H1 (cell line): ENCODE data around the gene ERP44. TPM values are rescaled to one million over a fixed set of nuclear protein-coding genes. Genes with fewer than 3 reads are reported as not detected.

ENCODE experiments used
- CTCF ChIA-PET: fragments of 300-600 bp; sonication (Branson Sonifier 250); formaldehyde crosslinking; loops from one replicate; lab custom pipeline; 2021; ENCODE audit not compliant: partially characterized antibody; lab: Charles Lee
- POLR2A ChIA-PET: fragments of 300-600 bp; sonication (Branson Sonifier 250); formaldehyde crosslinking; loops from one replicate; lab custom pipeline; 2021; ENCODE audit warnings: inconsistent platforms; ENCODE audit not compliant: partially characterized antibody; lab: Charles Lee
- DNase-seq, 2 experiments: peaks; one replicate each; pipeline versions ENCODE4 v3.0.0 to v3.0.0-alpha.2; 2010 to 2022; ENCODE audit warnings: low spot score in 2 of 2, low read depth in 1 of 2, mixed read lengths in 1 of 2
- FAIRE-seq: peaks from 2 replicates; lab custom pipeline; 2011; peaks lifted over from hg19 to GRCh38; lab: Jason Lieb, UNC
- H2AFZ ChIP-seq: 2 replicates; pipeline ENCODE4 v1.8.1; 2012; ENCODE audit warnings: low read length, inconsistent platforms
- H2AK5ac ChIP-seq: 2 replicates; pipeline ENCODE4 v1.6.1; 2013; ENCODE audit warnings: low read depth, low read length
- H2BK120ac ChIP-seq: replicated peaks from 2 replicates; pipeline ENCODE3; 2013; ENCODE audit warnings: low read depth, low read length, inconsistent platforms
- H2BK12ac ChIP-seq: 2 replicates; pipeline ENCODE4 v1.6.1; 2013; ENCODE audit warnings: low read depth, low read length
- H2BK15ac ChIP-seq: 2 replicates; pipeline ENCODE4 v1.6.1; 2013; ENCODE audit warnings: low read length
- H2BK20ac ChIP-seq: 2 replicates; pipeline ENCODE4 v1.6.1; 2013; ENCODE audit warnings: low read length
- H2BK5ac ChIP-seq: 2 replicates; pipeline ENCODE4 v1.6.1; 2013; ENCODE audit warnings: low read depth, low read length
- H3K14ac ChIP-seq: 2 replicates; pipeline ENCODE4 v1.6.1; 2013; ENCODE audit warnings: inconsistent platforms; ENCODE audit not compliant: insufficient read length
- H3K18ac ChIP-seq: 2 replicates; pipeline ENCODE4 v1.6.1; 2013; ENCODE audit warnings: low read length; ENCODE audit errors: extremely low read depth
- H3K23ac ChIP-seq: 2 replicates; pipeline ENCODE4 v1.6.1; 2013; ENCODE audit warnings: inconsistent platforms; ENCODE audit not compliant: insufficient read length
- H3K23me2 ChIP-seq: 2 replicates; pipeline ENCODE4 v1.6.1; 2013; ENCODE audit warnings: low read depth, low read length
- H3K27ac ChIP-seq: 2 replicates; pipeline ENCODE4 v1.6.1; 2011; ENCODE audit warnings: low read depth, low read length, inconsistent platforms
- H3K27me3 ChIP-seq, 4 experiments: replicated peaks in 1 of 4; 1 replicate in 1 of 4; 2 replicates in 3 of 4; pipeline versions ENCODE4 v1.6.1 to v1.8.1; 2011 to 2013; ENCODE audit warnings: low read length in 3 of 4, mild to moderate bottlenecking in 3 of 4, inconsistent platforms in 2 of 4, mixed read lengths in 2 of 4, moderate library complexity in 1 of 4; ENCODE audit not compliant: control insufficient read depth in 3 of 4, insufficient read depth in 3 of 4; ENCODE audit errors: extremely low read depth in 1 of 4
- H3K36me3 ChIP-seq, 4 experiments: 2 replicates each; pipeline versions ENCODE4 v1.6.1 to v1.8.1; 2011 to 2013; ENCODE audit warnings: mild to moderate bottlenecking in 4 of 4, low read length in 3 of 4, moderate library complexity in 2 of 4, control low read depth in 1 of 4, inconsistent platforms in 1 of 4; ENCODE audit not compliant: insufficient read depth in 4 of 4, control insufficient read depth in 2 of 4
- H3K4ac ChIP-seq: replicated peaks from 2 replicates; pipeline ENCODE3; 2013; ENCODE audit warnings: low read length, low read depth, mixed read lengths, inconsistent platforms; ENCODE audit not compliant: insufficient read length
- H3K4me1 ChIP-seq, 4 experiments: replicated peaks in 1 of 4; 1 replicate in 1 of 4; 2 replicates in 3 of 4; pipeline versions ENCODE4 v1.6.1 to v1.8.1; 2011 to 2013; ENCODE audit warnings: low read length in 3 of 4, inconsistent platforms in 2 of 4, mixed read lengths in 1 of 4; ENCODE audit not compliant: insufficient read depth in 4 of 4, control insufficient read depth in 3 of 4
- H3K4me2 ChIP-seq, 2 experiments: 2 replicates each; pipeline versions ENCODE4 v1.6.1 to v1.8.1; 2011 to 2013; ENCODE audit warnings: low read depth in 2 of 2, low read length in 2 of 2, control low read depth in 1 of 2, inconsistent platforms in 1 of 2, mild to moderate bottlenecking in 1 of 2; ENCODE audit not compliant: insufficient read depth in 1 of 2
- H3K4me3 ChIP-seq, 4 experiments: fragments of 200-600, 300-600 bp in 1 of 4; sonication (generic), shearing (Covaris generic), sonication (Bioruptor Twin) in 1 of 4; 2 replicates each; pipeline versions ENCODE4 v1.5.1 to v1.8.1; 2011 to 2016; ENCODE audit warnings: low read length in 4 of 4, low read depth in 3 of 4, control low read depth in 2 of 4, inconsistent platforms in 2 of 4, mild to moderate bottlenecking in 2 of 4, mixed read lengths in 1 of 4, moderate library complexity in 1 of 4; ENCODE audit not compliant: insufficient read depth in 2 of 4; ENCODE audit errors: extremely low read depth in 1 of 4
- H3K56ac ChIP-seq: replicated peaks from 2 replicates; pipeline ENCODE3; 2013; ENCODE audit warnings: low read depth, mild to moderate bottlenecking, mixed read lengths, low read length, inconsistent platforms; ENCODE audit not compliant: insufficient read length
- H3K79me1 ChIP-seq: 2 replicates; pipeline ENCODE4 v1.6.1; 2013; ENCODE audit warnings: low read depth, low read length, control low read depth
- H3K79me2 ChIP-seq, 2 experiments: 2 replicates each; pipeline versions ENCODE4 v1.6.1 to v1.8.1; 2012 to 2013; ENCODE audit warnings: low read length in 2 of 2, mild to moderate bottlenecking in 2 of 2, inconsistent platforms in 1 of 2; ENCODE audit not compliant: insufficient read depth in 2 of 2, control insufficient read depth in 1 of 2
- H3K9ac ChIP-seq, 4 experiments: replicated peaks in 1 of 4; 1 replicate in 1 of 4; 2 replicates in 3 of 4; pipeline versions ENCODE4 v1.6.1 to v1.8.1; 2011 to 2013; ENCODE audit warnings: low read depth in 3 of 4, low read length in 3 of 4, control low read depth in 2 of 4, mild to moderate bottlenecking in 2 of 4, moderate library complexity in 2 of 4, inconsistent platforms in 1 of 4; ENCODE audit errors: extremely low read depth in 1 of 4
- H3K9me3 ChIP-seq, 2 experiments: 2 replicates each; pipeline versions ENCODE4 v1.6.1 to v1.8.1; 2012 to 2013; ENCODE audit warnings: mild to moderate bottlenecking in 2 of 2, moderate library complexity in 2 of 2, control low read depth in 1 of 2, inconsistent platforms in 1 of 2, low read depth in 1 of 2, low read length in 1 of 2, mixed read lengths in 1 of 2; ENCODE audit not compliant: insufficient read depth in 2 of 2
- H4K20me1 ChIP-seq, 2 experiments: replicated peaks in 1 of 2; 2 replicates each; pipeline versions ENCODE3 to v1.8.1; 2011 to 2013; ENCODE audit warnings: inconsistent platforms in 2 of 2, low read length in 2 of 2, mild to moderate bottlenecking in 1 of 2; ENCODE audit not compliant: insufficient read depth in 2 of 2, control insufficient read depth in 1 of 2
- H4K5ac ChIP-seq: 2 replicates; pipeline ENCODE4 v1.6.1; 2013; ENCODE audit warnings: low read length, low read depth, mixed read lengths, inconsistent platforms; ENCODE audit not compliant: insufficient read length
- H4K8ac ChIP-seq: 2 replicates; pipeline ENCODE4 v1.8.0; 2013; ENCODE audit warnings: mild to moderate bottlenecking, moderate library complexity, low read length, inconsistent platforms; ENCODE audit not compliant: insufficient read depth; ENCODE audit errors: extremely low read depth
- H4K91ac ChIP-seq: replicated peaks from 2 replicates; pipeline ENCODE3; 2013; ENCODE audit warnings: low read length, mixed read lengths, inconsistent platforms; ENCODE audit not compliant: insufficient read length
- CBX8 ChIP-seq: fragments of 300-800, 300-1000 bp; sonication (generic); IDR thresholded peaks from 2 replicates; pipeline ENCODE4 v1.7.1; 2016; ENCODE audit warnings: low read depth, low read length, borderline replicate concordance
- NRF1 ChIP-seq: IDR thresholded peaks from 2 replicates; pipeline ENCODE4 v1.6.1; 2011; ENCODE audit warnings: mild to moderate bottlenecking, low read depth, low read length, improper control_type of control experiment
- SRF ChIP-seq: IDR thresholded peaks from 2 replicates; pipeline ENCODE4 v1.6.1; 2011; ENCODE audit warnings: mild to moderate bottlenecking, low read depth, low read length, moderate library complexity
- WGBS, 2 experiments: shearing (Covaris generic) in 1 of 2; methylation state at CpG; one replicate each; pipeline versions ENCODE4 v1.1.6 to v1.1.7; 2013 to 2015; ENCODE audit warnings: low lambda C conversion rate in 2 of 2, mixed read lengths in 2 of 2, inconsistent platforms in 1 of 2, low coverage in 1 of 2, missing lambda C conversion rate in 1 of 2; ENCODE audit not compliant: insufficient replicate concordance in 2 of 2, insufficient coverage in 1 of 2, insufficient read length in 1 of 2; ENCODE audit errors: extremely low coverage in 1 of 2, missing lambda C conversion rate in 1 of 2; 5-methylcytosine and 5-hydroxymethylcytosine counted together
- polyA plus RNA-seq, 7 experiments: library from polyadenylated mRNA; depleted of rRNA in 3 of 7; stranded (reverse) in 5 of 7; unstranded in 2 of 7; fragments of >200 nt in 5 of 7; fragments of 200-250 nt in 2 of 7; gene quantifications; 1 replicate in 5 of 7; 2 replicates in 1 of 7; 4 replicates in 1 of 7; pipeline versions ENCODE4 v1.2.1 to v1.2.3, GENCODE V29; 2011 to 2013; ENCODE audit warnings: missing spikeins in 2 of 7, mixed read lengths in 2 of 7
- total RNA-seq: library from RNA; stranded (reverse); fragmentation: NEBNext Ultra II Directional; extraction: Animal tissue kit (Norgen Biotek cat#: 25700); gene quantifications from 2 replicates; pipeline ENCODE4 v1.2.1, GENCODE V29; 2021
- TF ChIP-seq, protein P1 (sequence below): IDR thresholded peaks from 2 replicates; pipeline ENCODE4 v1.6.1; 2012; ENCODE audit warnings: low read length, inconsistent platforms

Gene ERP44
- total and polyA plus RNA-seq, 2 of the 8 experiments (the other 6 are each of a cell fraction or from before 2014, with no cell fraction given), result 5.7 to 15.6 TPM

DNA sequence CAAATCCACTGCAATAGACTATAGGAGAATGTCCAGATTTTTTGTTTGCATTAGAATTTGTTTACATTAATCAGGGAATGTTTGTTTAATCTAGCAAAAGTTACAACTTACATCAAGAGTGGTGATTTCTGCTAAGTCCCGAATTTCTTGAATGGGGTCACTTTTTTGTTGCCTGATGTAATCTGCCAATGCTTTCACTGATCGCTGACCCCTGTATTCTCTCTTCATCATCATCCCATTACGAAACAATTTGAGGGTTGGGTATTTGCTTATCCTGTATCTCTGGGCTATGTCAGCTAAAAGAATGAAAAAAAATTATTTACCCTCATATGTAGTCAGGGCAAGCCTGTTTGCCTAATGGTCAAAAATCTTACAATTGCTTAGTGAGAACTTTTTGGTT lies 76.9 kb downstream of the ERP44 start:
- TF ChIP-seq SRF, result no peak
- no peak for TF ChIP-seq CBX8
- TF ChIP-seq, protein P1, sequence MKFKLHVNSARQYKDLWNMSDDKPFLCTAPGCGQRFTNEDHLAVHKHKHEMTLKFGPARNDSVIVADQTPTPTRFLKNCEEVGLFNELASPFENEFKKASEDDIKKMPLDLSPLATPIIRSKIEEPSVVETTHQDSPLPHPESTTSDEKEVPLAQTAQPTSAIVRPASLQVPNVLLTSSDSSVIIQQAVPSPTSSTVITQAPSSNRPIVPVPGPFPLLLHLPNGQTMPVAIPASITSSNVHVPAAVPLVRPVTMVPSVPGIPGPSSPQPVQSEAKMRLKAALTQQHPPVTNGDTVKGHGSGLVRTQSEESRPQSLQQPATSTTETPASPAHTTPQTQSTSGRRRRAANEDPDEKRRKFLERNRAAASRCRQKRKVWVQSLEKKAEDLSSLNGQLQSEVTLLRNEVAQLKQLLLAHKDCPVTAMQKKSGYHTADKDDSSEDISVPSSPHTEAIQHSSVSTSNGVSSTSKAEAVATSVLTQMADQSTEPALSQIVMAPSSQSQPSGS, result no peak
- no peak for TF ChIP-seq NRF1
- peaks cover 0 to 4% (median 0%) of the 10 kb centered on the region in 4 experiments; a peak in 1 of 8 replicates for H3K36me3 ChIP-seq
- H3K18ac ChIP-seq, result no peak overlapping the region
- no peaks in the 10 kb centered on the region for H3K9me3 ChIP-seq
- H3K4ac ChIP-seq, result no peak overlapping the region
- FAIRE-seq (no peak), DNase-seq (no peak)
- no peak overlapping the region for H2AK5ac ChIP-seq
- H3K9ac ChIP-seq, result no peak overlapping the region
- H2BK120ac ChIP-seq, result no peak overlapping the region
- no peak overlapping the region for H4K91ac ChIP-seq
- peaks cover 0 to 3% (median 0%) of the 10 kb centered on the region in 4 experiments; a peak in 1 of 7 replicates for H3K4me1 ChIP-seq
- H3K56ac ChIP-seq, result no peak overlapping the region
- H3K23me2 ChIP-seq, result no peaks in the 10 kb centered on the region
- H2BK15ac ChIP-seq, result no peak overlapping the region
- 90% methylated on average over 3 of the region's 3 CpGs; no CpG with 5 or more reads in 1 of the 2 experiments for WGBS, 2 experiments
- no peak overlapping the region for H2BK5ac ChIP-seq
- no peak overlapping the region for H3K4me3 ChIP-seq
- H4K5ac ChIP-seq, result no peak overlapping the region
- no peak overlapping the region for H2AFZ ChIP-seq
- H3K23ac ChIP-seq, result no peak overlapping the region
- H3K79me1 ChIP-seq, result no peaks in the 10 kb centered on the region
- no peak overlapping the region for H3K4me2 ChIP-seq
- ChIA-PET CTCF (no interaction called here), POLR2A (no interaction called here)
- no peak overlapping the region for H2BK12ac ChIP-seq
- no peaks in the 10 kb centered on the region for H4K20me1 ChIP-seq
- H2BK20ac ChIP-seq, result no peak overlapping the region
- no peak overlapping the region for H4K8ac ChIP-seq
- no peaks in the 10 kb centered on the region for H3K27me3 ChIP-seq
- no peak overlapping the region for H3K27ac ChIP-seq
- no peaks in the 10 kb centered on the region for H3K79me2 ChIP-seq
- no peak overlapping the region for H3K14ac ChIP-seq
